ENCODE data around the gene PPIL6.
A peak's percentile ranks its signal among the peaks of the same experiment; 100 is the strongest.

Gene PPIL6

GRCh38 chr6:109449795-109450673 lies 9.6 kb upstream of the PPIL6 start:
- FAIRE-seq (no peak), DNase-seq (ENCODE audit: insufficient read length, low spot score) (no peak)

GRCh38 chr6:109449064-109449794 lies 8.8 kb upstream of the PPIL6 start:
- DNase-seq (ENCODE audit: insufficient read length, low spot score) = no peak
- no peak for FAIRE-seq

GRCh38 chr6:109448615-109449014 lies 8.2 kb upstream of the PPIL6 start:
- DNase-seq (ENCODE audit: insufficient read length, low spot score) = no peak
- FAIRE-seq = no peak

- no peak for DNase-seq (ENCODE audit: insufficient read length, low spot score)
- FAIRE-seq = no peak
These were observed 7.6 kb upstream of the PPIL6 start for GRCh38 chr6:109447878-109448555.

- no peak for DNase-seq (ENCODE audit: insufficient read length, low spot score)
- FAIRE-seq = no peak
These were observed 6.7 kb upstream of the PPIL6 start for GRCh38 chr6:109447087-109447486.

- no peak for FAIRE-seq
These were observed 6.1 kb upstream of the PPIL6 start for GRCh38 chr6:109446541-109446940.

GRCh38 chr6:109446072-109446471 lies 5.6 kb upstream of the PPIL6 start:
- FAIRE-seq (no peak), DNase-seq (ENCODE audit: insufficient read length, low spot score) (no peak)

More at GRCh38 chr6:109446541-109446940, 6.1 kb upstream of the PPIL6 start:
- no peak for DNase-seq (ENCODE audit: insufficient read length, low spot score)

- DNase-seq (ENCODE audit: insufficient read length, low spot score) (no peak), FAIRE-seq (no peak)
These were observed 5.0 kb upstream of the PPIL6 start for GRCh38 chr6:109445382-109445781.

- FAIRE-seq = no peak
These were observed 3.1 kb upstream of the PPIL6 start for GRCh38 chr6:109443425-109443950.

GRCh38 chr6:109442393-109442924 lies 2.0 kb upstream of the PPIL6 start:
- FAIRE-seq = no peak

More at GRCh38 chr6:109443425-109443950, 3.1 kb upstream of the PPIL6 start:
- DNase-seq (ENCODE audit: insufficient read length, low spot score) = no peak

GRCh38 chr6:109441069-109441816 lies 815 bp upstream of the PPIL6 start:
- no peak for DNase-seq (ENCODE audit: insufficient read length, low spot score)

More at GRCh38 chr6:109442393-109442924, 2.0 kb upstream of the PPIL6 start:
- no peak for DNase-seq (ENCODE audit: insufficient read length, low spot score)

GRCh38 chr6:109436041-109436440 lies 4.4 kb downstream of the PPIL6 start:
- no peak for DNase-seq (ENCODE audit: insufficient read length, low spot score)
- FAIRE-seq = no peak

More at GRCh38 chr6:109441069-109441816, 815 bp upstream of the PPIL6 start:
- peak; percentile 42 for FAIRE-seq

- DNase-seq (ENCODE audit: insufficient read length, low spot score) = no peak
- no peak for FAIRE-seq
These were observed 6.0 kb downstream of the PPIL6 start for GRCh38 chr6:109434456-109434855.

- FAIRE-seq (no peak), DNase-seq (ENCODE audit: insufficient read length, low spot score) (no peak)
These were observed 10.9 kb downstream of the PPIL6 start for GRCh38 chr6:109429496-109429895.

- FAIRE-seq (no peak), DNase-seq (ENCODE audit: insufficient read length, low spot score) (no peak)
These were observed 11.4 kb downstream of the PPIL6 start for GRCh38 chr6:109428889-109429477.

GRCh38 chr6:109424946-109425345 lies 15.5 kb downstream of the PPIL6 start:
- DNase-seq (ENCODE audit: insufficient read length, low spot score) (no peak), FAIRE-seq (no peak)

- no peak for FAIRE-seq
These were observed 19.2 kb downstream of the PPIL6 start for GRCh38 chr6:109421184-109421583.

GRCh38 chr6:109420751-109421150 lies 19.7 kb downstream of the PPIL6 start:
- no peak for DNase-seq (ENCODE audit: insufficient read length, low spot score)
- FAIRE-seq = no peak

More at GRCh38 chr6:109421184-109421583, 19.2 kb downstream of the PPIL6 start:
- DNase-seq (ENCODE audit: insufficient read length, low spot score) = no peak

- FAIRE-seq (no peak), DNase-seq (ENCODE audit: insufficient read length, low spot score) (no peak)
These were observed 22.8 kb downstream of the PPIL6 start for GRCh38 chr6:109417646-109418045.

All from GM19239 (cell line).